HepG2 (cell line): Measurements from ENCODE around the gene RRP12. TPM values are rescaled to one million over a fixed set of nuclear protein-coding genes. Genes with fewer than 3 reads are reported as not detected.

ENCODE experiments used
- ATAC-seq: fragments of 200-7000 bp; cut with Tn5 transposase; 3 replicates; pipeline ENCODE4 v1.9.1; 2020; ENCODE audit warnings: mild to moderate bottlenecking, moderate library complexity
- BruUV-seq: library from RNA; stranded (reverse); fragments of 400-500 nt; replicated peaks from 2 replicates; lab custom pipeline; 2021; lab: Mats Ljungman, UMichigan
- CTCF ChIA-PET: fragments of 300-600 bp; formaldehyde crosslinking; extraction: SDS; loops from one replicate; lab custom pipeline; 2021; ENCODE audit warnings: low total read pairs, inconsistent platforms, low intra/inter-chr PET ratio; lab: Yijun Ruan, JAX
- POLR2A ChIA-PET: fragments of 350-600 bp; sonication (Branson Sonifier 250); formaldehyde crosslinking; loops from one replicate; lab custom pipeline; 2020; ENCODE audit warnings: antibody characterized with exemption, inconsistent platforms; lab: Yijun Ruan, JAX
- DNase-seq: peaks from one replicate; pipeline ENCODE4 v3.0.0-alpha.2; 2015; ENCODE audit warnings: low spot score
- FAIRE-seq: peaks from 3 replicates; lab custom pipeline; 2011; peaks lifted over from hg19 to GRCh38; lab: Jason Lieb, UNC
- H2AFZ ChIP-seq: one replicate; pipeline ENCODE4 v1.6.1; 2011; ENCODE audit warnings: low read length, inconsistent platforms
- H3K27ac ChIP-seq: fragments of 300-600 bp; 3 replicates; pipeline ENCODE4 v1.8.0; 2011; ENCODE audit warnings: mixed run types, mild to moderate bottlenecking, mixed read lengths, low read length, inconsistent platforms; ENCODE audit not compliant: insufficient read depth; ENCODE audit errors: extremely low read length
- H3K27me3 ChIP-seq, 2 experiments: fragments of 200-600 bp in 1 of 2; 2 replicates in 1 of 2; 3 replicates in 1 of 2; pipeline versions ENCODE4 v1.6.0 to v1.8.0; 2011; ENCODE audit warnings: low read length in 2 of 2, mild to moderate bottlenecking in 2 of 2, moderate library complexity in 2 of 2, inconsistent platforms in 1 of 2; ENCODE audit not compliant: insufficient read depth in 2 of 2, control insufficient read depth in 1 of 2
- H3K36me3 ChIP-seq, 2 experiments: fragments of 200-600 bp in 1 of 2; replicated peaks in 1 of 2; 2 replicates in 1 of 2; 3 replicates in 1 of 2; pipeline versions ENCODE4 v1.5.1 to v1.8.0; 2011; ENCODE audit warnings: low read length in 2 of 2, inconsistent platforms in 1 of 2; ENCODE audit not compliant: insufficient read depth in 2 of 2, control insufficient read depth in 1 of 2
- H3K4me1 ChIP-seq: 2 replicates; pipeline ENCODE4 v1.5.1; 2012; ENCODE audit warnings: low read length, inconsistent platforms; ENCODE audit not compliant: insufficient read depth
- H3K4me2 ChIP-seq: 2 replicates; pipeline ENCODE4 v1.6.0; 2011; ENCODE audit warnings: low read depth, low read length, inconsistent platforms
- H3K4me3 ChIP-seq, 3 experiments: fragments of 200-600 bp in 1 of 3; sonication (generic), shearing (Covaris generic) in 1 of 3; replicated peaks in 1 of 3; 2 replicates each; pipeline ENCODE4 v1.5.1; 2011 to 2016; ENCODE audit warnings: low read length in 3 of 3, inconsistent platforms in 2 of 3, low read depth in 2 of 3, mild to moderate bottlenecking in 2 of 3, control low read depth in 1 of 3, mixed read lengths in 1 of 3; ENCODE audit not compliant: insufficient read depth in 1 of 3
- H3K79me2 ChIP-seq: one replicate; pipeline ENCODE4 v1.6.1; 2011; ENCODE audit warnings: low read length, inconsistent platforms; ENCODE audit not compliant: insufficient read depth
- H3K9ac ChIP-seq: 2 replicates; pipeline ENCODE4 v1.6.0; 2011; ENCODE audit warnings: mild to moderate bottlenecking, low read depth, low read length, inconsistent platforms; ENCODE audit not compliant: insufficient read depth
- H3K9me3 ChIP-seq: 2 replicates; pipeline ENCODE4 v1.5.1; 2012; ENCODE audit warnings: mild to moderate bottlenecking, low read length
- H4K20me1 ChIP-seq: 2 replicates; pipeline ENCODE4 v1.6.0; 2011; ENCODE audit warnings: inconsistent platforms, mild to moderate bottlenecking, low read length, moderate library complexity; ENCODE audit not compliant: insufficient read depth
- HOXA7 ChIP-seq: sonication (generic); formaldehyde crosslinking; IDR thresholded peaks from 2 replicates; pipeline ENCODE4 v1.8.1; 2022; ENCODE audit warnings: mild to moderate bottlenecking, missing genetic modification reagents, moderate library complexity
- ZBTB21 ChIP-seq: sonication (generic); formaldehyde crosslinking; IDR thresholded peaks from 2 replicates; pipeline ENCODE4 v1.4.0; 2020; ENCODE audit warnings: missing genetic modification reagents
- ZEB1 ChIP-seq: IDR thresholded peaks from 2 replicates; pipeline ENCODE4 v1.6.1; 2012; ENCODE audit warnings: mild to moderate bottlenecking, low read depth, inconsistent platforms; ENCODE audit not compliant: insufficient replicate concordance
- ZNF282 ChIP-seq: fragments of 450-650 bp; IDR thresholded peaks from 2 replicates; pipeline ENCODE4 v1.6.1; 2018; ENCODE audit not compliant: partially characterized antibody
- ZNF629 ChIP-seq: sonication (generic); formaldehyde crosslinking; conservative IDR thresholded peaks from 2 replicates; pipeline ENCODE4 v1.5.0; 2020; ENCODE audit warnings: missing genetic modification reagents
- WGBS: methylation state at CpG from one replicate; pipeline ENCODE4 v1.1.6; 2017; ENCODE audit warnings: low lambda C conversion rate; 5-methylcytosine and 5-hydroxymethylcytosine counted together
- in situ Hi-C: cut with HindIII; loops from 2 replicates; pipeline ENCODE4 v1.10.0; 2017; ENCODE audit warnings: low pct_unique_long_range_greater_than_20kb; ENCODE audit not compliant: extremely low pct_ligation_motif_present
- intact Hi-C: fragments of 100-400 bp; cut with micrococcal nuclease; formaldehyde crosslinking; loops from one replicate; pipeline ENCODE4 v1.10.0; 2022; ENCODE audit not compliant: unreplicated experiment
- polyA plus RNA-seq, 8 experiments: library from polyadenylated mRNA; depleted of rRNA in 3 of 8; stranded (reverse) in 7 of 8; unstranded in 1 of 8; fragments of >200 nt; fragmentation: Illumina TruSeq in 4 of 8; extraction: Trizol in 4 of 8; gene quantifications; 2 replicates each; pipeline versions ENCODE4 v1.2.1 to v1.2.3, GENCODE V29; 2011 to 2016; ENCODE audit warnings: low read depth in 4 of 8, missing spikeins in 1 of 8, mixed read lengths in 1 of 8; ENCODE audit not compliant: insufficient read depth in 1 of 8
- total RNA-seq, 5 experiments: library from RNA; depleted of rRNA; stranded (reverse); fragments of >200 nt; fragmentation: Illumina TruSeq; extraction: Trizol; gene quantifications; 2 replicates each; pipeline ENCODE4 v1.2.3, GENCODE V29; 2016; ENCODE audit warnings: low read depth in 1 of 5

Gene RRP12
- total and polyA plus RNA-seq, 2 of the 13 experiments (the other 11 are each of a cell fraction or from before 2014, with no cell fraction given): 13.2 to 39.4 TPM

GRCh38 chr10:97373456-97373855 lies 27.7 kb downstream of the RRP12 start:
- no peaks in the 10 kb centered on the region for H3K27me3 ChIP-seq
- H3K4me3 ChIP-seq: no peak overlapping the region
- H3K4me1 ChIP-seq: no peaks in the 10 kb centered on the region
- H3K9ac ChIP-seq: no peak overlapping the region
- BruUV-seq: no TSS peak
- DNase-seq (no peak), FAIRE-seq (no peak), ATAC-seq (no peak)
- H3K4me2 ChIP-seq: no peak overlapping the region
- H3K27ac ChIP-seq: no peak overlapping the region
- intact Hi-C loops (no loop called here), in situ Hi-C loops (no loop called here)
- no peaks in the 10 kb centered on the region for H3K9me3 ChIP-seq
- no peaks in the 10 kb centered on the region for H3K79me2 ChIP-seq
- ChIA-PET POLR2A (no interaction called here), CTCF (no interaction called here)
- TF ChIP-seq ZEB1: no peak
- H4K20me1 ChIP-seq: no peaks in the 10 kb centered on the region
- H3K36me3 ChIP-seq: peaks cover 49 to 73% of the 10 kb centered on the region in 2 experiments; a peak in 4 of 5 replicates
- no CpG with 5 or more reads among the region's 10 CpGs for WGBS
- H2AFZ ChIP-seq: no peak overlapping the region

- ATAC-seq (no peak), DNase-seq (no peak), FAIRE-seq (no peak)
- H3K4me2 ChIP-seq: no peak overlapping the region
- no peak overlapping the region for H2AFZ ChIP-seq
- H4K20me1 ChIP-seq: no peaks in the 10 kb centered on the region
- in situ Hi-C loops (no loop called here), intact Hi-C loops (no loop called here)
- H3K4me1 ChIP-seq: no peaks in the 10 kb centered on the region
- no peak overlapping the region for H3K27ac ChIP-seq
- BruUV-seq: no TSS peak
- CTCF ChIA-PET: no interaction called here
- TF ChIP-seq ZNF282 (no peak), ZBTB21 (CRISPR knock-in tag) (no peak), ZNF629 (CRISPR knock-in tag) (peak; percentile 89), HOXA7 (CRISPR knock-in tag) (no peak)
- no peaks in the 10 kb centered on the region for H3K9me3 ChIP-seq
- no peak overlapping the region for H3K9ac ChIP-seq
- H3K27me3 ChIP-seq: no peaks in the 10 kb centered on the region
- no peak overlapping the region for H3K4me3 ChIP-seq
- H3K79me2 ChIP-seq: no peaks in the 10 kb centered on the region
- POLR2A ChIA-PET: no interaction called here
- WGBS: 99% methylated on average over 7 of the region's 7 CpGs
- peaks cover 46 to 66% of the 10 kb centered on the region in 2 experiments for H3K36me3 ChIP-seq
These were observed 28.8 kb downstream of the RRP12 start for GRCh38 chr10:97372233-97372875.
